GM23338 (cell line): Measurements from ENCODE around the gene DNAH11. TPM values are rescaled to one million over a fixed set of nuclear protein-coding genes. Genes with fewer than 3 reads are reported as not detected.

Source experiments
- ATAC-seq: fragments of 200-7000 bp; cut with Tn5 transposase; 3 replicates; pipeline ENCODE4 v1.9.1; 2020
- DNase-seq: peaks from one replicate; pipeline ENCODE4 v3.0.0-alpha.2; 2015; ENCODE audit warnings: low spot score
- H2AFZ ChIP-seq: fragments of 200-600 bp; sonication (generic); 2 replicates; pipeline ENCODE4 v1.8.0; 2016; ENCODE audit warnings: antibody characterized with exemption, mild to moderate bottlenecking, moderate library complexity
- H3F3A ChIP-seq: fragments of 200-600 bp; sonication (generic); replicated peaks from 2 replicates; pipeline ENCODE4 v1.8.0; 2017; ENCODE audit warnings: antibody characterized with exemption, mixed run types, low read depth
- H3K27ac ChIP-seq: fragments of 200-600 bp; sonication (generic); 2 replicates; pipeline ENCODE4 v1.6.1; 2016; ENCODE audit warnings: low read depth
- H3K27me3 ChIP-seq: fragments of 200-600 bp; sonication (generic); 2 replicates; pipeline ENCODE4 v1.8.0; 2016; ENCODE audit warnings: mild to moderate bottlenecking, mixed run types, moderate library complexity; ENCODE audit not compliant: insufficient read depth
- H3K36me3 ChIP-seq: fragments of 200-600 bp; sonication (generic); 2 replicates; pipeline ENCODE4 v1.8.0; 2016; ENCODE audit warnings: mild to moderate bottlenecking; ENCODE audit not compliant: insufficient read depth
- H3K4me1 ChIP-seq: fragments of 200-600 bp; sonication (generic); 2 replicates; pipeline ENCODE4 v1.8.0; 2016; ENCODE audit warnings: mild to moderate bottlenecking, moderate library complexity; ENCODE audit not compliant: insufficient read depth
- H3K4me2 ChIP-seq: fragments of 200-600 bp; sonication (generic); 2 replicates; pipeline ENCODE4 v1.7.1; 2017; ENCODE audit warnings: mixed run types
- H3K4me3 ChIP-seq: fragments of 200-600 bp; sonication (generic); 2 replicates; pipeline ENCODE4 v1.6.1; 2016; ENCODE audit warnings: mixed run types
- H3K79me2 ChIP-seq: fragments of 200-600 bp; sonication (generic); replicated peaks from 2 replicates; pipeline ENCODE4 v1.8.0; 2017; ENCODE audit warnings: mild to moderate bottlenecking; ENCODE audit not compliant: insufficient read depth
- H3K9me2 ChIP-seq: fragments of 200-600 bp; sonication (generic); 2 replicates; pipeline ENCODE4 v1.8.0; 2017; ENCODE audit not compliant: insufficient read depth
- H4K20me1 ChIP-seq: fragments of 200-600 bp; sonication (generic); replicated peaks from 2 replicates; pipeline ENCODE4 v1.8.0; 2017; ENCODE audit warnings: mild to moderate bottlenecking; ENCODE audit not compliant: insufficient read depth
- H3K27ac Mint-ChIP-seq: 2 replicates; pipeline ENCODE4 v1.8.0; 2020; ENCODE audit warnings: inconsistent platforms, mild to moderate bottlenecking, moderate library complexity, mixed read lengths
- H3K27me3 Mint-ChIP-seq: 3 replicates; pipeline ENCODE4 v1.8.0; 2022; ENCODE audit warnings: low read depth, mild to moderate bottlenecking, moderate library complexity, mixed read lengths, inconsistent platforms; ENCODE audit not compliant: insufficient read depth, poor library complexity
- H3K36me3 Mint-ChIP-seq: 3 replicates; pipeline ENCODE4 v1.8.0; 2021; ENCODE audit warnings: low read depth, mild to moderate bottlenecking, inconsistent platforms, moderate library complexity, mixed read lengths
- H3K4me1 Mint-ChIP-seq: 3 replicates; pipeline ENCODE4 v1.8.0; 2020; ENCODE audit warnings: mild to moderate bottlenecking, inconsistent platforms, mixed read lengths
- H3K4me3 Mint-ChIP-seq: 3 replicates; pipeline ENCODE4 v1.8.0; 2021; ENCODE audit warnings: moderate library complexity, mild to moderate bottlenecking, inconsistent platforms, mixed read lengths
- H3K9me3 Mint-ChIP-seq: 3 replicates; pipeline ENCODE4 v1.8.0; 2020; ENCODE audit warnings: moderate library complexity, mild to moderate bottlenecking, inconsistent platforms, mixed read lengths
- CREB1 ChIP-seq: fragments of 250-450 bp; sonication (Bioruptor Pico); IDR thresholded peaks from 2 replicates; pipeline ENCODE4 v1.5.0; 2020; ENCODE audit warnings: low read depth, mild to moderate bottlenecking, moderate library complexity
- CTCF ChIP-seq, 2 experiments: fragments of 200-600 bp in 1 of 2; sonication (generic) in 1 of 2; conservative IDR thresholded peaks; 2 replicates each; pipeline versions ENCODE4 v1.5.1 to v1.6.1; 2016 to 2017; ENCODE audit warnings: antibody characterized with exemption in 2 of 2, low read depth in 2 of 2, mild to moderate bottlenecking in 2 of 2, moderate library complexity in 1 of 2
- ETS1 ChIP-seq: IDR thresholded peaks from 2 replicates; pipeline ENCODE4 v1.6.1; 2016; ENCODE audit warnings: antibody characterized with exemption
- EZH2 ChIP-seq: fragments of 200-600 bp; sonication (generic); IDR thresholded peaks from one replicate; pipeline ENCODE4 v1.8.0; 2017; ENCODE audit warnings: antibody characterized with exemption, mild to moderate bottlenecking, low read depth; ENCODE audit not compliant: unreplicated experiment
- EZH2phosphoT487 ChIP-seq: fragments of 200-600 bp; sonication (generic); IDR thresholded peaks from one replicate; pipeline ENCODE4 v1.8.1; 2018; ENCODE audit warnings: antibody characterized with exemption; ENCODE audit not compliant: unreplicated experiment
- JUNB ChIP-seq: IDR thresholded peaks from one replicate; pipeline ENCODE4 v1.6.1; 2016; ENCODE audit warnings: antibody characterized with exemption; ENCODE audit not compliant: unreplicated experiment
- NANOG ChIP-seq: IDR thresholded peaks from 2 replicates; pipeline ENCODE4 v1.6.1; 2016; ENCODE audit warnings: antibody characterized with exemption, borderline replicate concordance
- POLR2AphosphoS5 ChIP-seq: IDR thresholded peaks from 2 replicates; pipeline ENCODE4 v1.6.1; 2016; ENCODE audit warnings: antibody characterized with exemption, low read depth
- REST ChIP-seq: IDR thresholded peaks from one replicate; pipeline ENCODE4 v1.6.1; 2018; ENCODE audit warnings: antibody characterized with exemption; ENCODE audit not compliant: unreplicated experiment
- STAT1 ChIP-seq: IDR thresholded peaks from one replicate; pipeline ENCODE4 v1.6.1; 2016; ENCODE audit warnings: antibody characterized with exemption; ENCODE audit not compliant: unreplicated experiment
- ZNF114 ChIP-seq: fragments of 250-450 bp; sonication (Bioruptor Pico); IDR thresholded peaks from 2 replicates; pipeline ENCODE4 v1.5.0; 2020; ENCODE audit warnings: mild to moderate bottlenecking, moderate library complexity
- ZNF331 ChIP-seq: fragments of 250-450 bp; sonication (Bioruptor Pico); IDR thresholded peaks from 2 replicates; pipeline ENCODE4 v1.5.0; 2020; ENCODE audit warnings: low read depth, mild to moderate bottlenecking, moderate library complexity
- ZNF462 ChIP-seq: fragments of 250-450 bp; sonication (Bioruptor Pico); IDR thresholded peaks from 2 replicates; pipeline ENCODE4 v1.5.0; 2020; ENCODE audit warnings: mild to moderate bottlenecking, moderate library complexity
- polyA plus RNA-seq: library from polyadenylated mRNA; unstranded; fragments of >200 nt; fragmentation: Nextera tagmentation; extraction: Ambion mirVana; gene quantifications from 2 replicates; pipeline ENCODE4 v1.2.1, GENCODE V29; 2016
- total RNA-seq: library from RNA; depleted of rRNA; stranded (reverse); fragments of >200 nt; shearing (Covaris generic); gene quantifications from 2 replicates; pipeline ENCODE4 v1.2.3, GENCODE V29; 2014

DNAH11 gene
- total and polyA plus RNA-seq, 2 experiments from 2014 or later, result 9.3 TPM

GRCh38 chr7:21641546-21641945 lies 98.7 kb downstream of the DNAH11 start:
- Histone ChIP-seq H3K27ac (no peak overlapping the region), H3K4me2 (no peak overlapping the region), H3K4me3 (no peak overlapping the region), H3K79me2 (no peaks in the 10 kb centered on the region), H4K20me1 (no peaks in the 10 kb centered on the region), H3K9me2 (peaks cover 3% of the 10 kb centered on the region; the same call in 1 of the 2 replicates), H3K27me3 (no peaks in the 10 kb centered on the region), H3F3A (no peaks in the 10 kb centered on the region), H3K4me1 (peaks cover 6% of the 10 kb centered on the region; the same call in 1 of the 2 replicates), H3K36me3 (no peaks in the 10 kb centered on the region), H2AFZ (no peak overlapping the region)
- H3K27ac Mint-ChIP-seq, result no peak overlapping the region
- H3K4me1 Mint-ChIP-seq, result peaks cover 19% of the 10 kb centered on the region
- H3K4me3 Mint-ChIP-seq, result no peak overlapping the region
- TF ChIP-seq EZH2, result no peak
- TF ChIP-seq ZNF114 (CRISPR knock-in tag), result no peak
- TF ChIP-seq JUNB, result no peak
- TF ChIP-seq EZH2phosphoT487, result no peak
- no peak for TF ChIP-seq ZNF331
- no peak for TF ChIP-seq CTCF (conservative IDR thresholded peaks at IDR 0.05; ENCODE audit: low read depth in 2 of 2)
- TF ChIP-seq ETS1, result no peak
- TF ChIP-seq NANOG, result no peak
- TF ChIP-seq CREB1 (CRISPR knock-in tag), result no peak
- TF ChIP-seq STAT1, result no peak
- TF ChIP-seq REST, result no peak
- TF ChIP-seq POLR2AphosphoS5, result no peak
- no peak for TF ChIP-seq ZNF462 (CRISPR knock-in tag)
- no peaks in the 10 kb centered on the region for H3K9me3 Mint-ChIP-seq
- no peak for ATAC-seq
- peaks cover 5% of the 10 kb centered on the region for H3K27me3 Mint-ChIP-seq
- H3K36me3 Mint-ChIP-seq, result no peaks in the 10 kb centered on the region
- DNase-seq, result no peak
